ENCODE results near the gene PNCK.
"Not testable (repeated sequence)": the region's sequence is repeated elsewhere in the genome, so short reads cannot be mapped to it uniquely, and the experiment has no call there.

Gene PNCK

DNA sequence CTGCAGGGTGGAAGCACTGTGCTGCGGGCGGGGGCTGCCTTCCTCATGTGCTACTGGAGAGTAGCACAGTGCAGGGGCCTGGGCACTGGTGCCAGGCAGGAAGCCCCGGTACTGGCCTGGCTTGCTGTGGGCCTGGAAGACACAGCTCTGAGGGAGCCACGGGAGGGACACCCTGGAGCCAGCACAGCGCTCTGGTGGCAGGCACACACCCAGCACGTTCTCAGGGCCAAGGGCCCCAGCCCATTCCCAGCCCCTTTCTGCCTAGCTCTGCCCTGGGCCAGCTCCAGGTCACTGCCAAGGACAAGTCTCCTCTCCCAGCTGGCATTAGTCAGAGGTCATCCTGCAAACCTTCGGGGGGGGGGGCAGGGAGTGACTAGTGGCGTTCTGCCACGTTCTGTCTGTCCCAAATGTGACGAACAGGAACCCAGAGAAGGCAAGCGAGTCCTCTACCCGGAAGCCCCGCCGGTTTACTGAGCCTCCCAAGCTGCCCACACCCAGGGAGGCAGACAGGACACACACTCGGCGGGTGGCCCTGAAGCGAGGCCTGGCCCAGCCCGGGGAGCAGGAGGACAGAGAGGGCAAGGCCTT lies 26.3 kb upstream of the PNCK start:
- DNase-seq; in situ Hi-C loops (cut with MboI; ENCODE audit: low pct_unique_long_range_greater_than_20kb, low sequenced_read_pairs): not testable (repeated sequence)

DNA sequence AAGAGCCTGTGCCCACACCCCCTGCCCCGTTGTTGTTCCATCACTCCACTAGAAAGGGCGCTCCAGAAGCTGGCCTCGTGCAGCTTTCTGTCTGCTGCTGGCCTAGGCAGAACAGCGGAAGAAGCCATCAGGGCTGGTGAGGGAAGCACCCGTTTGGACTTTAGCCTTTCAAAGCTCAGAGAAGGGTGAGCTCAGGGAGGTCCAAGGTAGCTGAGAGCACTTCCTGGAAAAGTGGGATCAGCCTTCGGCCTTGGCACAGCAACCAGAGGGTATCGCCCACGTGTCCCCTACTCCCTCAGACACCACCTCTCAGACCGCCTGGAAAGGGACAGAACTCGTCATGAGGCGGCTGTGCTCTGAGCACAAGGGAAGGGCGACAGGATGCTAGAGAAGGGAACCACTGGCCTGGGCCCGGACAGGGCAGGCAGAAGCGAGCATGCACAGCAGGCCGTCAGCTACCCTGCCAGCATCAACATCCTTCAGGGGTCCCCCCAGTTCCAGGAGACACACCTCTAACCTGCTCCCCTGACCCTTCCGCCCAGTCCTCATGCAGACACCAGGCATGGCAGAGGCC lies 25.7 kb upstream of the PNCK start:
- in situ Hi-C loops (cut with MboI; ENCODE audit: low pct_unique_long_range_greater_than_20kb, low sequenced_read_pairs); DNase-seq: not testable (repeated sequence)

DNA sequence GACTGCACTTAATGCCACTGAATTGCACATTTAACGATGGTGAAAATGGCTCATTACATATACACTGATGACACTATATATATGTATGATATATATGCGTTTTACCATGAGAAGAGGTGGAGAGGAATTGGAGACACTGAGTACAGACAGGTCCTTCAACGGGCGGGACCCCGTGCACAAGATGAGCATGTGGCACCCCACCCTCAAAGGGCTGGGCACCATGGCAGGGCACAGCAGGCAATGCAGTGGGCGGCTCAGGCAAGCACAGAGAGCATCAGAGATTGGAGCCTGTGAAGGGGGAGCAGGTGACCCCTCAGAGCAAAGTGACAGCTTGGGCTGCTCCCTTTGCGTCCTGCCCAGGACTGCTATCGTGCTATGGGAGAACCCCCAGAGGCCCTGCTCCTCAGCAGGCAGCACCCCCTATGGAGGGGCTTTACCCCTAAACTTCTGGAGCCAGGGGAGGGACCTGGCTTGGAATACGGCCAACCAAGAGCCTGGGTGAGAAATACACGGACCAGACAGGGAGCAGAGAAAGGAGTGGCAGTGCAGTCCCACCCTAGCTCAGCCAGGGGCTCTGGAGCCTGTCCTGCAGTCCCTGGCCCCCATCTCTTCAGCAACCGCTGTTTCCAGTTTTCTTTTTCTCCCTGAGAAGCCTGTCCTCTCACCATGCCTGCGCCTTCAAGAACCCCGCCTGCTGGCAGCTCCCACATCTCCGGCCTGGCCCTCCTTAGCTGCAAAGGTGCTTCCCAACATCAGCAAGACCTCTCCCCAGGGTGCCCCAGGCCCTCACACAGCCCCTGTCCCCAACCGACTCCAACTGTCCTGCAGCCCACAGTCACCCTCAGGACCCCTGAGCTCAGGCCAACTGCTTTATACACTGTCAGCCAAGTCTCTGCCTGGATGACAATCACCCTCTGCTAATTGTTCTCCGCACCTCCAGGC lies 24.6 kb upstream of the PNCK start:
- no peak for DNase-seq
- in situ Hi-C loops (cut with MboI; ENCODE audit: low pct_unique_long_range_greater_than_20kb, low sequenced_read_pairs), result no loop called here

DNA sequence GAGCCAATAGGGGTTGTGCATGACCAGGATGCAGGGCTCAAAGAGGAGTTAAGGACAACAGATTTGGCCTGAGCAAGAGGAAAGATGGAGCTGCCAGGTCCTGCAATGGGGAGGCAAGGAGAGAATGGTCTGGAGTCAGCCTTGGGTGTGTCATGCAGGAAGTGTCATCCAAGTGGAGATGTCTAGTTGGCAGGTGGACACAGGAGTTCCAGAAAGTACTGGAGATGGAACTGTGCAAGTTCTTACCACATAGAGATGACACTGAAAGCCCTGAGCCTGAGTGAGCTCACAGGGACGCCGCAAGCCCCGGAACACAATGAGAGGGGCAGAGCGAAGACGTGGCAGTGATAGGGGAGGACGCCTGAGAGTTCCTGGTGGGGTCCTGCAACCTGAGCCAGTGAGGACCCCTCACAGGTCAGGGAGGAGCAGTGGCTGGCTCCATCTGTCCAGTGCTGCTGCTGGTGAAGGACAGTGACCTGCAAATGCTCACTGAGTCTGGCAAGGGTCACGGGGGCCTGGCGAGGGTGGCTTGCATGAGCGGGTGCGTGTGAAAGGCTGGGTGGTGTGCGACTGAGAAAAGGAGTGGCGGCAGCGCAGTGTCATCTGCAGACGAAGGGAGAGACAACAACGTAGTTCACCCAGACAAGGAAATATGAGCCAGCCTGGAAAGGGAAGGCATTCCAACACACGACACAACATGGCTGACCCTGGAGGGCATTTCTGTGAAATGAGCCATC lies 23.5 kb upstream of the PNCK start:
- DNase-seq; in situ Hi-C loops (cut with MboI; ENCODE audit: low pct_unique_long_range_greater_than_20kb, low sequenced_read_pairs): not testable (repeated sequence)

DNA sequence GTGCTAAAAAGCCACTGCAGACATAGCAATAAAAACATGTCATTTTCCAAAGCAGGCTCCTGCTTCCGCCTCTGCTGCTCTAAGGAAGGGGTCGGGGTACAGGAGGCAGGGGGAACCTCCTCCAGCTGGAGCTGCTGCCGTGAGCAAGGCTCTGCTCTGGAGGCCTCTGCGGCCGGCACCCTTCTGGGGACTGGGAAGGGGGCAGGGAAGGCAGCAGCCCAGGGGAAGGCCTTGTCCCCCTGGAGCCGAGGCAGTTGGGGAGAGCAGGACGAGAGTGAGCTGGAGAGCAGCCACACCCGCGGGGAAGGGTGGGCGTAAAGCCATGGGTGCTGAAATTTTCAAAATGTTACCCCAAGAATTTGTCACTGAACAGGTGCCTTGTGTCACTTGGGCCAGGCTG lies 22.9 kb upstream of the PNCK start:
- in situ Hi-C loops (cut with MboI; ENCODE audit: low pct_unique_long_range_greater_than_20kb, low sequenced_read_pairs); DNase-seq: not testable (repeated sequence)

DNA sequence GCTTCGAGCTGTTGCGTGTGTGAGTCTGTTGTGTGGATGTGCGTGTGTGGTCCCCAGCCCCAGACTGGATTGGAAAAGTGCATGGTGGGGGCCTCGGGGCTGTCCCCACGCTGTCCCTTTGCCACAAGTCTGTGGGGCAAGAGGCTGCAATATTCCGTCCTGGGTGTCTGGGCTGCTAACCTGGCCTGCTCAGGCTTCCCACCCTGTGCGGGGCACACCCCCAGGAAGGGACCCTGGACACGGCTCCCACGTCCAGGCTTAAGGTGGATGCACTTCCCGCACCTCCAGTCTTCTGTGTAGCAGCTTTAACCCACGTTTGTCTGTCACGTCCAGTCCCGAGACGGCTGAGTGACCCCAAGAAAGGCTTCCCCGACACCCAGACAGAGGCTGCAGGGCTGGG lies 22.5 kb upstream of the PNCK start:
- no peak for DNase-seq
- in situ Hi-C loops (cut with MboI; ENCODE audit: low pct_unique_long_range_greater_than_20kb, low sequenced_read_pairs), result no loop called here

DNA sequence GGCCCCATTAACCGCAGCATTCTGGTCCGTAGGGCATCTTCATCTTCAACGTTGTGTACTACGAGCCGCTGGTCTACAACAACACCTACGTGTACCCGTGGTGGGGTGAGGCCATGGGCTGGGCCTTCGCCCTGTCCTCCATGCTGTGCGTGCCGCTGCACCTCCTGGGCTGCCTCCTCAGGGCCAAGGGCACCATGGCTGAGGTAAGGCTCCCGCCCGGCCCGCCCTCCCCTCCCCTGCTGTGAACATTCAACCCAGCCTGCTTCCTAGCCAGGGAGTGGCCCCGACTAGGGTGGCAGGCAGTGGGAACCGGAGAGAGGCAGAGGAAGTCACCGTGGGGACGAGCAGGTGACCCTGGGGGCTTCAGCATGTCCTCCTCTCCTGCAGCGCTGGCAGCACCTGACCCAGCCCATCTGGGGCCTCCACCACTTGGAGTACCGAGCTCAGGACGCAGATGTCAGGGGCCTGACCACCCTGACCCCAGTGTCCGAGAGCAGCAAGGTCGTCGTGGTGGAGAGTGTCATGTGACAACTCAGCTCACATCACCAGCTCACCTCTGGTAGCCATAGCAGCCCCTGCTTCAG lies 21.2 kb upstream of the PNCK start:
- DNase-seq, result no peak
- in situ Hi-C loops (cut with MboI; ENCODE audit: low pct_unique_long_range_greater_than_20kb, low sequenced_read_pairs), result no loop called here

DNA sequence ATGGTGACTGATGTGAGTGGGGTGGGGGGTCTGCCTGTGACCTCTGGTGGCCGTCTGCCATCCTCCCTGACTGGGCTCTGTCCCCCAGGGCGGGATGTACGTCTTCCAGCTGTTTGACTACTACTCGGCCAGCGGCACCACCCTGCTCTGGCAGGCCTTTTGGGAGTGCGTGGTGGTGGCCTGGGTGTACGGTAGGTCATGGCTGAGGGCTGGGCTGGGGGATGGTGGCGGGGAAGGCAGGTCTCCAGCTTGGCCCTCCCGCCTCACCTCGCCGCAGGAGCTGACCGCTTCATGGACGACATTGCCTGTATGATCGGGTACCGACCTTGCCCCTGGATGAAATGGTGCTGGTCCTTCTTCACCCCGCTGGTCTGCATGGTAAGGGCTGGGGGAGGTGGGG lies 20.6 kb upstream of the PNCK start:
- in situ Hi-C loops (cut with MboI; ENCODE audit: low pct_unique_long_range_greater_than_20kb, low sequenced_read_pairs), result not testable (repeated sequence)

DNA sequence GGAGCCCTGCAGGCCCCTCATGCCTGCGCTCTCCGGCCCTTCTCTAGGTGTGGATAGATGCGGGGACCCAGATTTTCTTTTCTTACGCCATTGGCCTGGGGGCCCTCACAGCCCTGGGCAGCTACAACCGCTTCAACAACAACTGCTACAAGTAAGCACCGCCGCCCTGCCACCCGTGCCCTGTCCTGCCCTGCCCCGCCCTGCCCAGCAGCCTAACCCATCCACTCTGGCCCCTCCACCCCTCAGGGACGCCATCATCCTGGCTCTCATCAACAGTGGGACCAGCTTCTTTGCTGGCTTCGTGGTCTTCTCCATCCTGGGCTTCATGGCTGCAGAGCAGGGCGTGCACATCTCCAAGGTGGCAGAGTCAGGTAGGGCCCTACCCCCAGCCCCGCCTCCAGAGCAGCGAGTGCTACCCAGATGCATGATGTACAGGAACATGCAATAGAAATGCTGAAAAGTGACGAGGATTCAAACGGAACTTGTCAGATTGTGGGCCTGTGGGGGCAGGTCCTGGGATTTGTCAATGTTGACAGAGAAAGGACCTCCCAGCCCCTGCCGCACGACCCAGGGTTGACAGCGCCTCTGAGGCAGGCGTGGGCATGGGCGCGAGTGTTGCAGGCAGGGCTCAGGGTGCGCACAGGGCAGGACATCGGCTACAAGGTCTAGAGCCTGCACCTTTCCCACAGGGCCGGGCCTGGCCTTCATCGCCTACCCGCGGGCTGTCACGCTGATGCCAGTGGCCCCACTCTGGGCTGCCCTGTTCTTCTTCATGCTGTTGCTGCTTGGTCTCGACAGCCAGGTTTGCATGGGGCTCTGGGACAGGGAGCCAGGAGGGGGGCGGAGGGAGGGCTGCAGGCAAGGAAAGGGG lies 19.8 kb upstream of the PNCK start:
- in situ Hi-C loops (cut with MboI; ENCODE audit: low pct_unique_long_range_greater_than_20kb, low sequenced_read_pairs), result no loop called here
- DNase-seq, result no peak

More for the DNA sequence above, 20.6 kb upstream of the PNCK start:
- not testable (repeated sequence) for DNase-seq

DNA sequence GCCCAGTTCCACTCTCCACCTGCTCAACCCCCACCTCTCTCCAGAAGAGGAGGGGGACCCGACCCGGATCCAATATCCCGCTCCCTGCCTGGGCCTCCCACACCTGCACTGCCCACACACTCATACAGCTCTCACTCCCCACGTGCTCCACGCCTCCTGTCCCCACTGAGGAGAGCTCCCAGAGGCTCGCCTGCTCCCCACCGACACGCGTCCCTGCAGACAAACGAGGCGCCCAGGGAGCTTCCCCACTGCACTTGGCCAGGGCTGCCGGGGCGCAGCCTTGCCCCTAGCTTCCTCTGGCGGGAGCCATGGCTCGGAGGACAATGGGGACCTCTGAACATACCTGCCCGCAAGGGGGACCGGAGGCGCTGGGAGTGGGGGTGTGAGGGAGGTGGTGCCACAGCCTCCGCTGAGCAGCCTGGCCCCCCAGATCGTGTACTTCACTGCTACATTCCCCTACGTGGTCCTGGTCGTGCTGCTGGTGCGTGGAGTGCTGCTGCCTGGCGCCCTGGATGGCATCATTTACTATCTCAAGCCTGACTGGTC lies 19.1 kb upstream of the PNCK start:
- no peak for DNase-seq
- in situ Hi-C loops (cut with MboI; ENCODE audit: low pct_unique_long_range_greater_than_20kb, low sequenced_read_pairs), result no loop called here

DNA sequence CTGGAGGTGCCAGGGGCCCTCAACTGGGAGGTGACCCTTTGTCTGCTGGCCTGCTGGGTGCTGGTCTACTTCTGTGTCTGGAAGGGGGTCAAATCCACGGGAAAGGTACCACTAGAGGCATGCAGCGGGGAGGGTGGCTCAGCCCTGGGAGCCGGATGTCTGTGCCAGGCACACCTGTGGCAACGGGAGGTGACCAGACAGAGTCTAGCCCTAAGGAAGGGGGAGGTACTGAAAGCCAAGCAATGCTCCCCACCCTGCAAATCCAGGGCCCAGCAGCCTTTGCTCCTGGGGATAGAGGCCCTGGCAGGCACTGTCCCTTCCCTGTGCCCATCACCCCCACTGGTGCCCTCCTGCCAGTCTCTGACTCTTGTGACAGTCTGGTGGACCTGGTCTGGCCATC lies 18.4 kb upstream of the PNCK start:
- no peak for DNase-seq
- in situ Hi-C loops (cut with MboI; ENCODE audit: low pct_unique_long_range_greater_than_20kb, low sequenced_read_pairs), result no loop called here

DNA sequence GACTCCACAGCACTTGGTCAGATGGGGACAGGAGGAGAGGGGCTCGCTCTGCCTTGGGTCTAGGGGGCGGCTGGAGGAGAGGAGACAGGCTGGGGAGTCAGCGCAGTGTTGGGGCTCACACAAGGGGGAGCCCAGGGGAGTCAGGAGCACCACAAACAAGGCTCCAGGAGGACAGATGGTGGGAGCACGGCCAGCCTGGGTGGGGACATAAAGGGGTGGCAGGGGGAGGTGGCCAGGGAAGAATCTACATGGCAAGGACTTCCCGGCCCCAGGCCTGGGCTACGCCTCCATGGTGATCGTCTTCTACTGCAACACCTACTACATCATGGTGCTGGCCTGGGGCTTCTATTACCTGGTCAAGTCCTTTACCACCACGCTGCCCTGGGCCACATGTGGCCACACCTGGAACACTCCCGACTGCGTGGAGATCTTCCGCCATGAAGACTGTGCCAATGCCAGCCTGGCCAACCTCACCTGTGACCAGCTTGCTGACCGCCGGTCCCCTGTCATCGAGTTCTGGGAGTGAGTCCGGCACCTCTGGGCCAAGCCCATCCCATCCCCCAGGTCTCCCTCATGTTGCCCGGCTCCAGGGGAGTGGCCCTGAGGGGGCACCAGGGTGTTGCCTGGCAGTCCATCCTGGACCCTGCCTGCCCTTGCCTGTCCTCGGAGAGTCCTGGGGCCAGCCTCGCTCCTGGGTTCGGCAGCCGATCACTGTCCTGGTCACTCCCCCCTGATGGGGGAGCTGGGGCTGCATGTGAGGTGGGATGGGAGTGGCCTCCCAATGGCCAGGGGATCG lies 17.6 kb upstream of the PNCK start:
- in situ Hi-C loops (cut with MboI; ENCODE audit: low pct_unique_long_range_greater_than_20kb, low sequenced_read_pairs), result not testable (repeated sequence)

DNA sequence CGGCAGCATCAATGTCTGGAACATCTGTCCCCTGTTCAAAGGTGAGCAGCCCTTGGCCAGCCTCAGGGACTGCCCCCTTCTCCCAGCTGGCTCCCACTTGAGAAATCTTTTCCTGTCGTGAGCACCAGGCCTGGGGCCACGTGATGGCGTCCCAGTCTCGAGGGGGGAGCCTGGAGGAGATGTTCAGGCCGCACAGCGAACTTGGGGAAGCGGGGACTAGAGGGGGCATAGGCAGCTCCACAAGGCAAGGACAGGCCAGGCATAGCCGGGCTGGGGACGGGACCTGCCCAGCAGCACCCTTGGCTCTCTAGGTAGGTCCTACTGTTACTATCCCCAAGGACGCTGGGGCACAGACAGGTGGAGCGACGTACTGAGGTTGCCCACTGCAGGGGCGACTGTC lies 16.9 kb upstream of the PNCK start:
- in situ Hi-C loops (cut with MboI; ENCODE audit: low pct_unique_long_range_greater_than_20kb, low sequenced_read_pairs), result no loop called here
- no peak for DNase-seq

More for the DNA sequence above, 17.6 kb upstream of the PNCK start:
- not testable (repeated sequence) for DNase-seq

DNA sequence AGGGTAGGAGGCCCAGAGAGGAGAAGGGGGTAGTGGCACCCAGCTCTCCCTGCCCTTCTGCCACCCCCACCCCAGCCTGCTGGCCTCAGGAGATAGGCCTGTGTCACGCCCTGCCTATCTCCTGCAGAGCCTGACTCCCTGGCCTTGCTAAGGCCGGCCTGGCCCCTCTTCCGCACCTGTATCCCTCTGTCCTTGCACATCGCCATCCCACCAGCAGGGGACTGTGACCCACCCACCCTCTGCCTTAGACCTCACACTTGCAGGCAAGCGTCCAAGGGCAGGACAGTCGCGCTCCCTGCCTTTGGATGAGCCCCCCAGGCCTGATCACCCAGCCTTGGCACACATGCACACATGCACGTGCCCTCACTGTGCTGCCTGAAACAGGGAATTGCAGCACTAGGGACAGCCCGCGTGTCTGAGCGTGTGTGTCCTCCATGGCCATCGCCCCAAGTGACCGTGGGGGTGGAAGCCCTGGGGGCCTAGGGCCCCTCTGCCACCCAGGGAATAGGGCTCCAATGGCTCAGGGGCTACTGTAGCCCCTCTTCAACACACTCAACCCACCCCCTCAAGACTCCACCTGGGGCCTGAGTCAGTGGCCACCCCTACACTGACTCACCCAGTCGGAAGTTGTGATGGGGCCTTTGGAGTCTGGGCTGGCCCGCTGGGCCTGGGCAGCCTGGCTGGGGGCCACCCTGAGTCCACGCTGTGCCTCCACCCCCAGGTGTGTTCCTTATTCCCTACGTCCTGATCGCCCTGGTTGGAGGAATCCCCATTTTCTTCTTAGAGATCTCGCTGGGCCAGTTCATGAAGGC lies 16.2 kb upstream of the PNCK start:
- DNase-seq, result no peak
- in situ Hi-C loops (cut with MboI; ENCODE audit: low pct_unique_long_range_greater_than_20kb, low sequenced_read_pairs), result no loop called here

DNA sequence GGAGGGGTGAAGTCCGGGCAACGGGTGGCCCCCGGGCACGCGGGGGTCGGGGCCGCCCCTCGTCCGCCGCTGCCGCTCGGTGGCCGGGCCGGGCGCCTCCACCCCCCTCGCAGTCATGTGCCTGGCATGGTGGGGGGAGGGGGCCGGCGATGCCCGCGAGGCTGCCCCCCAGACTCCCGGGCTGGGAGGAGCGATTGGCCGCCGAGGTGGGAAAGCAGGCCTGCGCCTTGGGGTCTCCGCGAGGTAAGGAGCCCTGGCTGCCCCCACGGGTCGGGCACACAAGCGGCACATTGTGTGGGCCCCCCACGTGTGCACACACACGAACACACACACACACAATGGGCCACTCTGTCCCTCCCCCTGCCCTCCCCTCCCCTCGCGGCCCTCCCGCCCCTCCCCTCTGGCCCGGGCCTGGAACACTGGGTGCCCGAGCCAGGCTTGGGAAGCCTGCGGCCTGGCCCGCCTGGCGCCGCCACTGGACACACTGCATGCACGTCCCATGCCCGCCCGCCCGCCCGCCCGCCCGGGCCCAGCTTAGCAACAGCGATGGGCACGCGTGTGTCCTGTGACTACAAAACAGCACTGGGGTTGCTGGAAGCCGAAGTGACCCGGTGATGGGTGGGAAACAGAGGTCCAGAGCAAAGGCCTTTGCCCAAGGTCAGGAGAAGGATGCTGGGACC lies 15.4 kb upstream of the PNCK start:
- in situ Hi-C loops (cut with MboI; ENCODE audit: low pct_unique_long_range_greater_than_20kb, low sequenced_read_pairs), result no loop called here
- DNase-seq, result no peak

DNA sequence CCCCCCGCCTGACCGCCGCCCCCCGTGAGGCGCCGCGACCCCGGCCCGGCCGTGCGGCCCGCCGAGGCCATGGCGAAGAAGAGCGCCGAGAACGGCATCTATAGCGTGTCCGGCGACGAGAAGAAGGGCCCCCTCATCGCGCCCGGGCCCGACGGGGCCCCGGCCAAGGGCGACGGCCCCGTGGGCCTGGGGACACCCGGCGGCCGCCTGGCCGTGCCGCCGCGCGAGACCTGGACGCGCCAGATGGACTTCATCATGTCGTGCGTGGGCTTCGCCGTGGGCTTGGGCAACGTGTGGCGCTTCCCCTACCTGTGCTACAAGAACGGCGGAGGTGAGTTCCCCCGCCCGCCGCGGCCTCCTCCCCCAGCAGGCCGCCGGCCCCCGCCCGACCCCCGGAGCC lies 14.9 kb upstream of the PNCK start:
- DNase-seq, result no peak
- in situ Hi-C loops (cut with MboI; ENCODE audit: low pct_unique_long_range_greater_than_20kb, low sequenced_read_pairs), result no loop called here

Data from KBM-7 (cell line).